Breast epithelium (tissue), 4 donors: ENCODE results near the gene CGNL1. TPM values are rescaled to one million over a fixed set of nuclear protein-coding genes. Genes with fewer than 3 reads are reported as not detected.
A peak's percentile ranks its signal among the peaks of the same experiment; 100 is the strongest.

ENCODE experiments used
- DNase-seq, 2 donors: peaks; one replicate each; pipeline ENCODE4 v3.0.0-alpha.2; 2019; ENCODE audit warnings: low spot score in 2 of 2
- H3K27ac ChIP-seq, 2 donors: fragments of 200-600 bp; sonication (generic) in 1 of 2; one replicate each; pipeline ENCODE4 v1.5.1; 2016 to 2019; ENCODE audit warnings: mild to moderate bottlenecking in 1 of 2
- H3K27me3 ChIP-seq, 2 donors: fragments of 200-600 bp; sonication (generic) in 1 of 2; one replicate each; pipeline versions ENCODE4 v1.5.1 to v1.6.0; 2017 to 2019; ENCODE audit warnings: control low read depth in 1 of 2, mild to moderate bottlenecking in 1 of 2
- H3K36me3 ChIP-seq: fragments of 200-600 bp; one replicate; pipeline ENCODE4 v1.5.1; 2019
- H3K4me1 ChIP-seq, 2 donors: fragments of 200-600 bp; sonication (generic); one replicate each; pipeline ENCODE4 v1.5.1; 2016 to 2019; ENCODE audit warnings: control low read depth in 1 of 2
- H3K4me3 ChIP-seq, 3 donors: fragments of 200-600 bp; sonication (generic); 1 replicate in 2 of 3; 2 replicates in 1 of 3; pipeline ENCODE4 v1.5.1; 2016 to 2019; ENCODE audit warnings: mild to moderate bottlenecking in 3 of 3, moderate library complexity in 2 of 3
- H3K9me3 ChIP-seq, 2 donors: fragments of 200-600 bp; sonication (generic) in 1 of 2; one replicate each; pipeline ENCODE4 v1.5.1; 2016 to 2019; ENCODE audit warnings: control low read depth in 1 of 2
- POLR2A ChIP-seq: fragments of 450-650 bp; IDR thresholded peaks from one replicate; pipeline ENCODE4 v1.6.1; 2016; ENCODE audit warnings: antibody characterized with exemption, mild to moderate bottlenecking, moderate library complexity
- POLR2AphosphoS5 ChIP-seq, 3 donors: sonication (generic); formaldehyde crosslinking; IDR thresholded peaks; one replicate each; pipeline ENCODE4 v1.6.1; 2017; ENCODE audit warnings: antibody characterized with exemption in 3 of 3
- intact Hi-C: fragments of 100-400 bp; cut with DNase I; formaldehyde crosslinking; loops from one replicate; pipeline ENCODE4 v1.15.1; 2023; ENCODE audit warnings: low total_unique reads
- total RNA-seq, 3 donors: library from RNA; depleted of rRNA; stranded (reverse); fragments of >200 nt; gene quantifications; one replicate each; pipeline ENCODE4 v1.1.0, GENCODE V29; 2016
- TF ChIP-seq, protein P1 (sequence below), 3 donors: fragments of 450-650 bp; IDR thresholded peaks; one replicate each; pipeline ENCODE4 v1.5.1; 2016 to 2017; ENCODE audit warnings: antibody characterized with exemption in 3 of 3, mild to moderate bottlenecking in 3 of 3, moderate library complexity in 3 of 3

CGNL1 gene
- total RNA-seq, 3 donors from 2014 or later: 5.4 to 24.9 (median 18.4) TPM

DNA sequence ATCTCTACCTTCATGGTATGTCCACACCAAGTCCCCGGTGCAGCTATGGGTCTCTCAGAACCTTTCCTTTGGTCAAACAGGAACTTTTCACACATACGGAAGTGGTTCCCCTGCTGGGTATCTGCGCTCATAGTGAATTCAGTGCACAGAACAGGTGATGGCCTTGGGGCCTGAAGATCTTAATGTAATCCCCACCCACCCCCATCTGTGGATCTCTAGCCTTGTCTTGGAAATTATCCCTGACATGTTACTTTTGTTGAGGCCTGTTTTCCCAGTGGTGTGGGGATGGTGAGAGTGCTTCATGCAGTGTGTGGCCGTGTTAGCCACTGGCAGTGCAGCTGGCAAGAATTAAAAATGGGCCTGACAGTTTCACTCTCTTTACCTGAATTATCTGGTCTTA lies 143.5 kb downstream of the CGNL1 start:
- no peak for DNase-seq
- TF ChIP-seq, protein P1, sequence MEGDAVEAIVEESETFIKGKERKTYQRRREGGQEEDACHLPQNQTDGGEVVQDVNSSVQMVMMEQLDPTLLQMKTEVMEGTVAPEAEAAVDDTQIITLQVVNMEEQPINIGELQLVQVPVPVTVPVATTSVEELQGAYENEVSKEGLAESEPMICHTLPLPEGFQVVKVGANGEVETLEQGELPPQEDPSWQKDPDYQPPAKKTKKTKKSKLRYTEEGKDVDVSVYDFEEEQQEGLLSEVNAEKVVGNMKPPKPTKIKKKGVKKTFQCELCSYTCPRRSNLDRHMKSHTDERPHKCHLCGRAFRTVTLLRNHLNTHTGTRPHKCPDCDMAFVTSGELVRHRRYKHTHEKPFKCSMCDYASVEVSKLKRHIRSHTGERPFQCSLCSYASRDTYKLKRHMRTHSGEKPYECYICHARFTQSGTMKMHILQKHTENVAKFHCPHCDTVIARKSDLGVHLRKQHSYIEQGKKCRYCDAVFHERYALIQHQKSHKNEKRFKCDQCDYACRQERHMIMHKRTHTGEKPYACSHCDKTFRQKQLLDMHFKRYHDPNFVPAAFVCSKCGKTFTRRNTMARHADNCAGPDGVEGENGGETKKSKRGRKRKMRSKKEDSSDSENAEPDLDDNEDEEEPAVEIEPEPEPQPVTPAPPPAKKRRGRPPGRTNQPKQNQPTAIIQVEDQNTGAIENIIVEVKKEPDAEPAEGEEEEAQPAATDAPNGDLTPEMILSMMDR (IDR thresholded peaks at IDR 0.05): no peak
- TF ChIP-seq POLR2AphosphoS5 (IDR thresholded peaks at IDR 0.05): no peak
- TF ChIP-seq POLR2A: no peak
- Histone ChIP-seq H3K9me3 (no peaks in the 10 kb centered on the region), H3K36me3 (no peaks in the 10 kb centered on the region), H3K27ac (no peak overlapping the region), H3K4me1 (no peaks in the 10 kb centered on the region), H3K27me3 (no peaks in the 10 kb centered on the region), H3K4me3 (no peak overlapping the region)
- intact Hi-C loops: loop anchor here (10.0 kb wide), 1 partner anchor 175 kb away; no protein-coding TSS in a partner anchor

DNA sequence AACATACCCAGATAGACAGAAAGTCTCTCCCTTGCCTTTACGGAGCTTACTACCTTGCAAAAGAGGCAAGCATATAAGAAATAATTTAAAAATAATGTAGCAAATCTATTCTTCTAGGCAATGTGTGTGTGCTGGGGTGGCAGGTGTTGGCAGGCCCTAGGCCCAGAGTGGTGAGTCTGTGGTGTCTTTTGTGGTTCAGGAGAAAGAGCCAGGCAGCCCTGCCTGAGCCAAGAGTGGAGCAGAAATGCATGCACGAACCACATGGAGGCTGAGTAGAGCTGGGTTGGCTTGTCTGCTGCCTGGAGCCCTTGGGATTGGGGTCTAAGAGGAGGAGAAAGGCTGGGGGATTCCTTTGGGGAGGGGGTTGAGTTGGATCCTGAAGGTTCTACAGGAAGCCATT lies 145.2 kb downstream of the CGNL1 start:
- H3K27me3 ChIP-seq: no peaks in the 10 kb centered on the region
- H3K4me1 ChIP-seq: no peaks in the 10 kb centered on the region
- DNase-seq: no peak
- TF ChIP-seq POLR2A (no peak), POLR2AphosphoS5 (IDR thresholded peaks at IDR 0.05) (no peak)
- TF ChIP-seq, protein P1 (IDR thresholded peaks at IDR 0.05): no peak
- no peaks in the 10 kb centered on the region for H3K9me3 ChIP-seq
- no peak overlapping the region for H3K4me3 ChIP-seq
- intact Hi-C loops: loop anchor here (10.0 kb wide), 1 partner anchor 177 kb away; no protein-coding TSS in a partner anchor
- H3K36me3 ChIP-seq: no peaks in the 10 kb centered on the region
- no peak overlapping the region for H3K27ac ChIP-seq

DNA sequence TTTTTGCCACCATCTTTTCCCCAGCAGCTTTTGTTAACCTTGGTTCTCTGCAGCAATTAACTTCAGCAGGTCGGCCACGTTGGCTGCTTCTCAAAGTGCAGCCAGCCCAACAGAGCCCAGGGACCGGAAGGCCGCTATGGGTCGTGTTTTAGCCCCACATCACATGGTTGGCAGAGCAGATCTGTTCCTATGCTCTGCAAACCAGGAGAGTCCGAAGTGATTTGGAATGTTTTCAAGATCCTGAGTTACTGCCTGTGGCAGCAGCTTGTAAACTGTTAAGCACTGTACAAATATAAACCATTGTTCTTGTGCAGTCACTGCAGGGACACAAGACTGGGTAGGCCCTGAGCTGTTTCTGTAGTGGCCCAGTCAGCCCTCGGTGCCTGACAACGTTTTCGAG lies 145.8 kb downstream of the CGNL1 start:
- TF ChIP-seq, protein P1 (IDR thresholded peaks at IDR 0.05): no peak
- TF ChIP-seq POLR2A: no peak
- no peak for TF ChIP-seq POLR2AphosphoS5 (IDR thresholded peaks at IDR 0.05)
- no peaks in the 10 kb centered on the region for H3K9me3 ChIP-seq
- peak overlapping the region; percentile 25 to 41 for H3K27ac ChIP-seq
- H3K36me3 ChIP-seq: no peaks in the 10 kb centered on the region
- intact Hi-C loops: loop anchor here (10.0 kb wide), 1 partner anchor 177 kb away; no protein-coding TSS in a partner anchor
- H3K4me1 ChIP-seq: no peaks in the 10 kb centered on the region
- no peak overlapping the region for H3K4me3 ChIP-seq
- H3K27me3 ChIP-seq: no peaks in the 10 kb centered on the region
- DNase-seq: no peak

DNA sequence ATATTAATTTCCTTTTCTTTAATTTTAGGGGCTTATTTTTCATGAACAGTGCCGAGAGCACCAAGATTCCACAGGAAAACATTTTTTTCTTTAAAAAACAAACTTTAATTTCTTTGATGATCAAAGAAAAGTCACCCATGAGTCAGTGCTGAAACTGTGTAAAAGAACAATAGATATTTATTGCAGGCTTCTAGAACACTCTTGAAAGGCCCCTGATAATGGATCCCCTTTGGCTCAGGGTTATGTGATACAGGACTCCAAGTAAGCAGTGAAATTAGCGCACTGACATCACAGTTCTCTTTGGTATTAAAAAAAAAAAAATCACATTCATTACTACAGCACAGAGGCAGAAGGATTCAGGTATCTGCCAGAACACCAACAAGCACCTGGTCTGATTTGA lies 149.3 kb downstream of the CGNL1 start:
- Histone ChIP-seq H3K36me3 (no peaks in the 10 kb centered on the region), H3K4me1 (no peaks in the 10 kb centered on the region), H3K27ac (peak overlapping the region in 1 of 2 donors; percentile 63), H3K4me3 (no peak overlapping the region), H3K27me3 (no peaks in the 10 kb centered on the region), H3K9me3 (no peaks in the 10 kb centered on the region)
- no peak for DNase-seq
- TF ChIP-seq, protein P1 (IDR thresholded peaks at IDR 0.05): no peak
- TF ChIP-seq POLR2A (no peak), POLR2AphosphoS5 (IDR thresholded peaks at IDR 0.05) (no peak)
- intact Hi-C loops: loop anchor here (10.0 kb wide), 1 partner anchor 181 kb away; no protein-coding TSS in a partner anchor

DNA sequence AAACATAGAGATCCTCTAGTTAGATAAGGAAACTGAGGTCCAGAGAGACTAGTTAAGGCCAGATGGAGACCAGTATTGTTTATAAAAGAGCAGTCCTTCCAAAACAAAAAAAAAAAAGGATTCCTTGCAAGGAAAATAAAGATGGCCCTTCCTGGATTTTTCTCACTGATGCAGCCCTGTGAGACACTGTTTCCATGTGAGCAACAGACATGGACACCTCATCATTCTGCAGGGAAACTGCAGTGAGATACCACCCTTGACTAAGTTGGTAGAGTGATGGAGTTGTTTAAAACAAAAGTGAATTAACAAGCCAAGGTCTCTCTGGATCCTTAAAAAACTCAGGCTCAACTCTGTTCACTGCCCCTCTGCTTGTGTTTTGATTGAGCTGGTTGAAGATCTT lies 149.8 kb downstream of the CGNL1 start:
- H3K4me3 ChIP-seq: no peak overlapping the region
- no peak overlapping the region for H3K27ac ChIP-seq
- TF ChIP-seq POLR2AphosphoS5 (IDR thresholded peaks at IDR 0.05) (no peak), POLR2A (no peak)
- TF ChIP-seq, protein P1 (IDR thresholded peaks at IDR 0.05): no peak
- no peak for DNase-seq
- H3K4me1 ChIP-seq: no peaks in the 10 kb centered on the region
- H3K9me3 ChIP-seq: no peaks in the 10 kb centered on the region
- no peaks in the 10 kb centered on the region for H3K27me3 ChIP-seq
- intact Hi-C loops: loop anchor here (10.0 kb wide), 1 partner anchor 181 kb away; no protein-coding TSS in a partner anchor
- H3K36me3 ChIP-seq: no peaks in the 10 kb centered on the region
